ENCODE measurements around the gene FTCD. TPM values are rescaled to one million over a fixed set of nuclear protein-coding genes. Genes with fewer than 3 reads are reported as not detected.

FTCD gene
- total and polyA plus RNA-seq, 2 of the 8 experiments (the other 6 are each of a cell fraction or from before 2014, with no cell fraction given) = 3.3 to 4.9 TPM

GRCh38 chr21:46155514-46156377, at the start of gene FTCD (continued):
- no peak for TF ChIP-seq USF2 (IDR thresholded peaks at IDR 0.05; ENCODE audit: low read length)
- no peak for TF ChIP-seq CTBP2 (IDR thresholded peaks at IDR 0.05; ENCODE audit: borderline replicate concordance, insufficient read depth, insufficient read length, low read length)
- no peak for TF ChIP-seq ATF2 (IDR thresholded peaks at IDR 0.05; ENCODE audit: low read length)
- TF ChIP-seq RXRA (IDR thresholded peaks at IDR 0.05; ENCODE audit: insufficient read depth, low read depth, low read length) = no peak
- no peak for TF ChIP-seq EP300 (IDR thresholded peaks at IDR 0.05; ENCODE audit: borderline replicate concordance in 1 of 2, low read depth in 2 of 2, low read length in 2 of 2)
- TF ChIP-seq SRF (IDR thresholded peaks at IDR 0.05; ENCODE audit: low read depth, low read length) = no peak
- no peak for TF ChIP-seq POLR2AphosphoS5 (IDR thresholded peaks at IDR 0.05; ENCODE audit: low read depth, low read length)
- no peak for TF ChIP-seq TCF12 (IDR thresholded peaks at IDR 0.05; ENCODE audit: low read depth, low read length)
- no peak for TF ChIP-seq POLR2A (IDR thresholded peaks at IDR 0.05; ENCODE audit: control extremely low read depth in 1 of 2, low read depth in 2 of 2, low read length in 2 of 2)

Data from H1 (cell line).